Gastroesophageal sphincter (tissue), 3 donors: ENCODE measurements around the gene PCNX4.

Experiments used
- POLR2AphosphoS5 ChIP-seq: sonication (generic); formaldehyde crosslinking; IDR thresholded peaks from one replicate; pipeline ENCODE4 v1.6.1; 2017; ENCODE audit warnings: antibody characterized with exemption
- TF ChIP-seq, protein P1 (sequence below), 4 experiments: fragments of 200-600 bp in 2 of 4; fragments of 450-650 bp in 2 of 4; sonication (generic) in 1 of 4; IDR thresholded peaks; one replicate each; pipeline ENCODE4 v1.5.1; 2017 to 2019; ENCODE audit warnings: antibody characterized with exemption in 4 of 4, mild to moderate bottlenecking in 2 of 4, moderate library complexity in 2 of 4

DNA sequence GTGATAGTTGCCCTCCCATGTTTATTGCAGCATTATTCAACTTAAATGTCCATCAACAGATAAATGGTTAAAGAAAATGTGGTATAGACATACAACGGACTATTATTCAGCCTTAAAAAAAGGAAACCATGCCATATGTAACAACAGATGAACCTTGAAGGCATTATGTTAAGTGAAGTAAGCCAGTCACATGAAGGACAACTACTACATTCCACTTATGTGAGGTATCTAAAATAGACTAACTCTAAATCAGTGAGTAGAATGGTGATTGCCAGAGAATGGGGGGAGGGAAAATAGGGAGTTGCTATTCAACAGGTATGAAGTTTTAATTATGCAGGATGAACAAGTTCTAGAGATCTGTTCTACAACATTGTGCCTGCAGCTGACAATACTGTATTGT, 10.1 kb downstream of the PCNX4 start:
- no peak for TF ChIP-seq POLR2AphosphoS5
- TF ChIP-seq, protein P1, sequence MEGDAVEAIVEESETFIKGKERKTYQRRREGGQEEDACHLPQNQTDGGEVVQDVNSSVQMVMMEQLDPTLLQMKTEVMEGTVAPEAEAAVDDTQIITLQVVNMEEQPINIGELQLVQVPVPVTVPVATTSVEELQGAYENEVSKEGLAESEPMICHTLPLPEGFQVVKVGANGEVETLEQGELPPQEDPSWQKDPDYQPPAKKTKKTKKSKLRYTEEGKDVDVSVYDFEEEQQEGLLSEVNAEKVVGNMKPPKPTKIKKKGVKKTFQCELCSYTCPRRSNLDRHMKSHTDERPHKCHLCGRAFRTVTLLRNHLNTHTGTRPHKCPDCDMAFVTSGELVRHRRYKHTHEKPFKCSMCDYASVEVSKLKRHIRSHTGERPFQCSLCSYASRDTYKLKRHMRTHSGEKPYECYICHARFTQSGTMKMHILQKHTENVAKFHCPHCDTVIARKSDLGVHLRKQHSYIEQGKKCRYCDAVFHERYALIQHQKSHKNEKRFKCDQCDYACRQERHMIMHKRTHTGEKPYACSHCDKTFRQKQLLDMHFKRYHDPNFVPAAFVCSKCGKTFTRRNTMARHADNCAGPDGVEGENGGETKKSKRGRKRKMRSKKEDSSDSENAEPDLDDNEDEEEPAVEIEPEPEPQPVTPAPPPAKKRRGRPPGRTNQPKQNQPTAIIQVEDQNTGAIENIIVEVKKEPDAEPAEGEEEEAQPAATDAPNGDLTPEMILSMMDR (IDR thresholded peaks at IDR 0.05), result no peak
